ENCODE measurements around the gene SLC25A13.

The SLC25A13 gene

GRCh38 chr7:96218664-96219243, 103.1 kb downstream of the SLC25A13 start:
- no peak for TF ChIP-seq CTCF (IDR thresholded peaks at IDR 0.05)

GRCh38 chr7:96217147-96217546, 104.8 kb downstream of the SLC25A13 start:
- TF ChIP-seq CTCF (IDR thresholded peaks at IDR 0.05) = no peak

- TF ChIP-seq CTCF (IDR thresholded peaks at IDR 0.05) = no peak
These were observed 105.5 kb downstream of the SLC25A13 start for GRCh38 chr7:96216373-96216772.

GRCh38 chr7:96212474-96212873, 109.4 kb downstream of the SLC25A13 start:
- no peak for TF ChIP-seq CTCF (IDR thresholded peaks at IDR 0.05)

- TF ChIP-seq CTCF (IDR thresholded peaks at IDR 0.05) = no peak
These were observed 109.9 kb downstream of the SLC25A13 start for GRCh38 chr7:96211954-96212353.

- no peak for TF ChIP-seq CTCF (IDR thresholded peaks at IDR 0.05)
These were observed 116.2 kb downstream of the SLC25A13 start for GRCh38 chr7:96205665-96206064.

- no peak for TF ChIP-seq CTCF (IDR thresholded peaks at IDR 0.05)
These were observed 117.3 kb downstream of the SLC25A13 start for GRCh38 chr7:96204601-96205000.

GRCh38 chr7:96203786-96204185, 118.1 kb downstream of the SLC25A13 start:
- TF ChIP-seq CTCF (IDR thresholded peaks at IDR 0.05) = no peak

Measured in LNCAP (cell line).